Astrocyte of the hippocampus (primary cell): Measurements from ENCODE around the gene CORO1C.

Source experiments
- DNase-seq: peaks from one replicate; pipeline ENCODE4 v3.0.0; 2011; ENCODE audit warnings: low read depth, low spot score

CORO1C gene

DNA sequence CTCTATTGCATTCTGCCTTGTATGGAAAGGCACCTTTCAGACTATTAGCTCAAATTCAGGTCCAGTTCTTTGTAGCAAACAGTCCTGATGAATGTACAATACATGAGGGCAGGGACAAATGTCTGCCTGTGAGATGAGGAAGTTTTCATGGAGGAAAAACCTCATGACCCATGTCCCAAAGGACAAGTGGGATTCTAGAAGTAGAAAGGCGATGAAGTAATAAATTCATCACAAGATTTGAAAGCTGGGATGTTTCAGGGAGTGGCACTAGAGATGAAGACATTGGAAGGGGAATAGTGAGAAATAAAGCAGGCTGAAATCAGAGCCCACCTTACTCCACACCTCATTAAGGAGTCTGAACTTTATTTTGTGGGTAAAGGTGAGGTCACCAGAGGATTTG lies 4.2 kb downstream of the CORO1C start:
- DNase-seq, result no peak

DNA sequence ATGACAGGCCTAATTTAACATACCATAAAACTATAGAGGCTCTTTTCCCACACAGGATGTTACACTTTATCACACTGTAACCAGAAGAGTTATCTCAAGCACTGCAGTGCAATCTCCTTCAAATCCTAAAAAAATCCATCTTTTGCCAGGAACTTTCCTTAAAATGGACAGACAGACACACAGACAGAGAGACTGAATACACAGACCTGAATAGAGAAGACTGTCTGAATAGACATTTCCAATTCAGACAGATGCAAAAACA lies 6.5 kb downstream of the CORO1C start:
- DNase-seq, result no peak

DNA sequence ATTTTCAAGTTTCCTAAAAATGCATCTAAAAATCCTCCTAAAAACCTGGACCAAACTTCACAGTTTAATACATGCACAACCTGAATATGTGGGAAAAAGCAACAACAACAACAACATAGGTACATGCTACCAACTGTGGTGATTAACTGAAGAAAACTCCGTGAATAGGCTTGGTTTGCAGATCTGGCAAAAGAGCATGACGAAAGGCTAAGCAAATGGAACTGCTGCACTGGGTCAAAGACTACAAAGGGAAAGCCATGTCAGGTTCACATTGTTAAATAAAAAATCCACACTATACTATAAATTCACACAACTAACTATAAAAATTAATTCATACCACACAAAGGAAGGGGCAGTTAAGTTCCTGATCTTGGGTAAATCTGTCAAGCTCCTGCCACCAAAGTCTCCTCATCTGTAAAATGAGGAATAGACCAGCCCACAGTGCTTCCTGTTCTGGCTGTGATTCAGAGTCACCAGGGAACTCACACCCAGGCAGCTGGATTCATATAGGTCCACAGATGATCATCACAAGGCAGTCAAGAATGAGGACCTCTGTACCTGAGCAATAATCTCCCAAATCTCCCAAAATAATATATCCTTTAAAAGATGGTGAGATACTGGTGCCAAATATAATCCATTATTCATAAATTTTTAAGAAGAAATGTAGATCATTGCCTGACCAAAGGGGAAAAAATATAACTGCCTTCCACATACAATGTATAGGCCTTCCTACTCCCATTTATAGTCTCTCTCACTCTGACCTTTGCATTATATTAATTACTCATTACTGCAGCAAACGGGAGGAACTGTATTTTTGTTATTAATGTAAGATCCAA lies 7.0 kb downstream of the CORO1C start:
- DNase-seq, result peak; percentile 46

DNA sequence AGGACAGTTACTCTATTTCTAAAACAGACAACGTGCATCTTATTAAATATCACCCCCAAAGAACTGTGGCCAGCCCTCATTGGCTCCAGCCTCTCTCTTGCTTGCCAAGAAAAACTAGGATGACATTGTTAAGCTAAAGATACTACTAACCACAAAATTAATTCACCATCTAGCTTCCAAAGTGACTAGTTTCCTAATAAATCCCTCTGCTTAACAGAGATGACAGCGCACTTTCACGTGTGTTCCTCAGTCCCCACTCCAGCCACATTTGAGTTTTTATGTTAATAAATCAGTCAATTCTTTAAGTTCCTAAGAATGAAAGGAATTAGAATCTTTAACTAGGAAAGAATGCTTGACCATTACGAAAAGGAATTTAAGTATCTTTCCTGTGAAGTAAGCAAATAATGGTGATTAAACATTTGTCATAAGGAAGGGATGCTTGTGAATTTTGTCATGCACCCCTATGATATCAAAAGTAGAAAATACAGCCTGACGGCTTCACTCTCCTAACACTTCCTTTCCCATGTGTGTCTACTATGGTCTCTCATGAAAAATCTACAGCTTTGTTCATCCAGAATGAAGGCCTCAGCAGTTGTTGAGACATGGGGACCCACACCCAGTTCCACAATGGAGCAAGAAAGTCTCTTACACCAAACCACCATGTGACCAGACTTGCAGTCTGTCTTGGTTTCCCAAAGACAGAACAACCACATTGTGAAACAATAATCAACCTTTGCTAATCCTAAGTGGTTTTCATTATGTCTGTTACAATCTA lies 8.1 kb downstream of the CORO1C start:
- peak; percentile 81 for DNase-seq

DNA sequence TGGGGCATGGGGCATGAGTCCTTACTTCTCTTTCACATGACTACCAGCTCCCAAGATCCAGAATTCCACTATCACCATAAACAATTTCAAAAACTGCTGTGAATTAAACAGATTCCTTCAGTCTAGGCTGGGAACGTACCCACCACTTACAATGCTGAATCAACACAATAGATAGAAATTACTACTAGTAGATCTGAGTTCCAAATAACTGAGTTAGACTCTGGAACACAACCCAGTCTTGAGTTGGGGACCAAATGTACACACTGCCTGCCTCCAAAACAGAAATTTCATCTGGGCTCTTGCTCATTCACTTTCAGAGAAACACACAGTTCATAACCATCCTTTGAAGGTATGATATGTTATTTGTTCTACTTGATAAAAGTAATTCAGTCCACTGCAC lies 8.9 kb downstream of the CORO1C start:
- peak; percentile 34 for DNase-seq

DNA sequence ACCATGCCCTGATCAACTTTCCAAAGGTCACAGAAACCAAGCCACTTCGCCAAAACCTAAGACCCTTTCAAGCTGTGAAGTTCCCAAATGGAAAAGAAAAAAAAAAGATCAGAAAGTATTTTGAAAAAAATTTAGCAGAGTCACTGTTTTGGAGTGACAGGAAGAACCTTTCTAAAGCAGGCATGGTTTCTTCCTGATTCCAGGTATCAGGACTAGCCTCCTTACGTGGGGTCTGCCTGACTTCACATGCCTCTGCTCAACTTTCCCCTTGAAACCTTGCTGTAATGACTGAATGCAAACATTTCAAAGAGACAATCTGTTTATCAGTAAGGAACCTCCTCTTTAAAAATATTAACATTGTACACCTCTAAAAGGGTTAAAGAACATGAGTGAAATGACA lies 9.5 kb downstream of the CORO1C start:
- no peak for DNase-seq

DNA sequence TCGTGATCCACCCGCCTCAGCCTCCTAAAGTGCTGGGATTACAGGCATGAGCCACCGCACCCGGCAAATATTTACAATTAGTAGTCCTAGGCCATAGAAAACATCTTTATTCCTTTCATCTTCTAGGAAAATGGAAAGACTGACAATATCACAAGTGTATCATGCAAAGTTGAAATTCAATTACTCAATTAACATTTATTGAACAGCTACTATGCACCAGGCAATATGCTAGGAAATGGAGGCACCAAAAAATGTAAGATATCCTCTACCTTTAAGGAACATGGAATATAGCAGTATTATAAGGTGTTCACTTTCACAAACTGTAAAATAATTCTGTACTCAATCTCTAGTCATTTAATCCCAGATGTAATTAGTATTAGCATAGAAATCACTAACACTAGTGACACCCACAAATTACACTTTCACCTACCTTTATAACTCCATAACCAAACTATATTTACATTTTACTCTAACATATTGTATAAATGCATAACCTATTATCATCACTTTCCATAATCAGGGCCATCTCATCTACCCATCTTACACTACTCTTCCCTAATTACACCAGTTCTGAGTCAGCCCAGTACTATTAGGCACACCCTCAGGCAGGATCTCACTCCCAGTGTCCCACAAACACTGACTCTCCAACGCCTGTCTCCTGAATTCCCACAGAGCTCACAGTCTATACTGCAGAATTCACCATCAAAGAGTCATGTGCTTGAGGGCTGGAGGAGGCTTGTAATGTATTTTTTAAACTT lies 10.4 kb downstream of the CORO1C start:
- peak; percentile 53 for DNase-seq

DNA sequence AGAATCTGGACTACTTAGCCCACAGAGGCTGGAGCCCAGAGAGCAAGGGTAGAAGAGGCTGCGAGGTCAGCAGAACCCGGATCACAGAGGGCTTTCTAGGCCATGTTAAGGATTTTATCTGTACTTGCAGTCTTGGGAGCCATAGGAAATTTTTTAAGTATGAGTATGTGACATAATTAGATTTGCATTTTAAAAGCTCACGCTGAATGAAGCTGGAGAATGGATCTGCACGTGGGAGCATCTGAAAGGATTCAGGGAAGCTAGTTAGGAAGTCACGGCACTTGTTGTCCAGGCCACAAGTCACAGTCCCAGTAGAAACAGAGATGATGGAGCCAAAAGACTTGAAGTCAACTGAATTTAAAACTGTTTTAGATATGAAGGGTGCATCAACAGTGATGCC lies 14.1 kb downstream of the CORO1C start:
- no peak for DNase-seq

DNA sequence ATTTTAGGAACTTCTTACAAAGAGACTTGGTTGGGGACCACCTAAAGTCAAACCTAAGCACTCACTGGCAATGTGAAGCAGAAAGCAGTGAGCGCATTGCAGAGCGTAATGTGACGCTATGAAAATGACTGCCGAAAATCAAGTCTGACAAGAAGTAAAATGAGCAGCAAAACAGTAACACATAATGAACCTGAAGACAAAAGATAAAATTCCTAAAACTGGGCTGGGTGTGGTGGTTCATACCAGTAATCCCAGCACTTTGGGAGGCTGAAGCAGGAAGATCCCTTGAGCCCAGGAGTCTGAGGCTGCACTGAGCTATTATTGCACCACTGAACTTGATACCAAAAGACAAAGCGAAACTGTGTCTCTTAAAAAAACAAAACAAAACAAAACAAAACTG lies 16.5 kb downstream of the CORO1C start:
- no peak for DNase-seq

DNA sequence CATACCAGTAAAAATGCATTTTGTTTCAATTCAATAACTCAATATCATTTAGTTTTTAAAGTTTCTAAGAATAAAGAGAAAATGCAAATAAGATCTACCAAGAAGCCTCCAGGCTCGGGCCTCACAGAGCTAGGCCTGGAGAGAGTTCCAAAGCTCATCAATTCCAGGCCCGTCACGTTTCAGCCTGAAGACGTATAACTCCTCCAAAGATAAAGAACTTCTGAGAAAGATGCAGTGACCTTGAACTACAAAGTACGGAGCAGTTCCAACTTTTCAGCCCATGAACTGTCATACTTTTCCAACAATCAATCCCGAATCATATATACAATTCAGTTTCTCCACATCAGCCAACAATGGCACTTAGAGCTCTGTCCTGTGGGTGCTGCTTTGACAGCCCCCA lies 17.8 kb downstream of the CORO1C start:
- no peak for DNase-seq

DNA sequence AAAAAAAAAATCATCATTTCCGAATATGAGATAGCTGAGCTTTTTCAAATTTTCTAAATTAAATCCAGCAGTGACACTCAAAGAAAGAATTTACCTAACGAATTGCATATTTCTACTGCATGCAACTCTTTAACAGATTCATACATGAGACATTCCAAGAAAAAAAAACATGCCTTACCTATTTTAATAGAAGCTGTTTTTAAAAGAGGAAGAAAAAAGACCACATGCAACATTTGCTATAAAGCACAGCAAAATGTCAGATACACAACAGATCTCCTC lies 18.5 kb downstream of the CORO1C start:
- no peak for DNase-seq

DNA sequence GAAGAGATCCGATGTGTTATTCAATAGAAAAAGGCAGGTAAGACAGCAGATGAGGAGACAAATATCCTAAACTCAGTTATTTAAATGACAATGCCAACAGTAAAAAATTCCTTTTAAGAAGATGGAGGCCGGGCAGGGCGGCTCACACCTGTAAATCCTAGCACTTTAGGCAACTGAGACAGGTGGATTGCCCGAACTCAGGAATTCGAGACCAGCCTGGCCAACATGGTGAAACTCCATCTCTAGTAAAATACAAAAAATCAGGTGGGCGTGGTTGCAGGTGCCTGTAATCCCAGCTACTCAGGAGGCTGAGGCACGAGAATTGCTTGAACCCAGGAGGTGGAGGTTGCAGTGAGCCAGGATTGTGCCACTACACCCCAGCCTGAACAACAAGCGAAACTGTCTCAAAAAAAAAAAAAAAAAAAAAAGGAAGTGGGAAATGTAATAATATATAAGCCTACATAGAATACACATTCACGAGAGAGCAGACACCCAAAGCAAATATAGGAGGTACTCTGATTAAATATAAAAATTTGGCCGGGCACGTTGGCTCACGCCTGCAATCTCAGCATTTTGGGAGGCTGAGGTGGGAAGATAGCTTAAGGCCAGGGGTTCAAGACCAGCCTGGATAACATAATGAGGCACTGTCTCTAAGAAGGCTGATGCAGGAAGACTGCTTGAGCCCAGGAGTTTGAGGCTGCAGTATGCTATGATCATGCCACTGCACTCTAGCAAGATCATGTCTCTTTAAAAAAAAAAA lies 19.0 kb downstream of the CORO1C start:
- DNase-seq, result no peak

DNA sequence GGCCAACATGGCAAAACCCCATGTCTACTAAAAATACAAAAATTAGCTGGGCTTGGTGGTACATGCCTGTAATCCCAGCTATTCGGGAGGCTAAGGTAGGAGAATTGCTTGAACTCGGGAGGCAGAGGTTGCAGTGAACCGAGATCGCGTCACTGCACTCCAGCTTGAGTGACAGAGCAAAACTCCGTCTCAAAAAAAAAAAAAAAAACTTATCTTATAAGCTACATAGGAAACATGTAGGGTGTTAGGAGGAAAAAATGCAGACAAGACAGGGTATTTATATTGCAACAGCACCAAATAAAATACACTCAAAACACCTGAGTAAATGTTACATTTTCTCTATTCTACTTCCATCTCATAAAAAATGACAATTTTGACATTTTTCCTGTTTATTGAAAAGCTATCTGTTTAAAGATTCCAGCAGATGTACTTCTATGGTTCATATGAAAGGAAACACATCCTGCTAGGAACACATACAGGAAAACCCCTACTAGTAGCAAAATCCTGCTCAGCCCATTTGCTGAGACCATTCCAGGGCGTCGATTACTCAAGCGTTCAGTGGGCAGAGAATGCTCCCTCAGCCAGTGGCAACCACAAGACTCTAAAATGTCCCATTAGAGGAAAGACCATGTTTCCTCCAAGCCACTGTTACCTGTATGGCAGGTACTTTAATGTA lies 19.7 kb downstream of the CORO1C start:
- DNase-seq, result no peak

DNA sequence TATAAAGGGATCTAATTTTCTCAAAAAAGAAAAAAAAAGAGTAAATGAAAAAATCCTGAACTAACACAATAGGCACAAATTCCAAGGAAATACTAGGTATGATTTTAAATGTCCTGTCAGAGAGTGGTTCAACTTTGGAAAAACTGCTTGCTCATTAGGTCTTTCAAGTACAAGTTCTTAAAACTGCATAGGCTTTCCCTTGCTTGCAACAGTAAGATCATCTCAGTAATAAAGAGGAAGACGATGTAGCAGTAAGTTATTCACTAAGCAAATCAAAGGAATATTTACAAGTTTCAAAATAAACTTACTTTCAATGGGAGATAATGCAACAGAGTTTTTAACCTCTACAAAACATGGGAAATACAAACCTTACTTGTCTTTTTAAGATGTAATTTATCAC lies 21.6 kb downstream of the CORO1C start:
- no peak for DNase-seq

DNA sequence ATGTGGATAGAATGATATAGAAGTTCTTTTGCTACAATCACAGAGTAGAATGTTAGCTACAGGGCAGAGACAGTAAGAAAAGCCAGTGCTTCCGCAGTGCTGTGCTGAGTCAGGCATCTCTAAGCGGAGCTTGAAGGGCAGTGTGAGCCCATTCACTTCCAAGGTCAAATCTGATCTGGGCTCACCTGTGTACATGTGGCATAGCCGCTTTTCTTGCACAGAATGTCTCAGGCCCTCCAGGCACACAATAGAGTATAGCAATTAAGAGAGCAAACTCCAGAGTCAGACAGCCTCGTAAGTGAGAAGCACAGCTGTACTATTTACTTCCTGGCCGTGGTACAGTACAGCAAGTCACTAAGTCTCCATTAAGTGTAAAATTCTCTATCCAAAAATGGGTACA lies 26.8 kb downstream of the CORO1C start:
- no peak for DNase-seq

DNA sequence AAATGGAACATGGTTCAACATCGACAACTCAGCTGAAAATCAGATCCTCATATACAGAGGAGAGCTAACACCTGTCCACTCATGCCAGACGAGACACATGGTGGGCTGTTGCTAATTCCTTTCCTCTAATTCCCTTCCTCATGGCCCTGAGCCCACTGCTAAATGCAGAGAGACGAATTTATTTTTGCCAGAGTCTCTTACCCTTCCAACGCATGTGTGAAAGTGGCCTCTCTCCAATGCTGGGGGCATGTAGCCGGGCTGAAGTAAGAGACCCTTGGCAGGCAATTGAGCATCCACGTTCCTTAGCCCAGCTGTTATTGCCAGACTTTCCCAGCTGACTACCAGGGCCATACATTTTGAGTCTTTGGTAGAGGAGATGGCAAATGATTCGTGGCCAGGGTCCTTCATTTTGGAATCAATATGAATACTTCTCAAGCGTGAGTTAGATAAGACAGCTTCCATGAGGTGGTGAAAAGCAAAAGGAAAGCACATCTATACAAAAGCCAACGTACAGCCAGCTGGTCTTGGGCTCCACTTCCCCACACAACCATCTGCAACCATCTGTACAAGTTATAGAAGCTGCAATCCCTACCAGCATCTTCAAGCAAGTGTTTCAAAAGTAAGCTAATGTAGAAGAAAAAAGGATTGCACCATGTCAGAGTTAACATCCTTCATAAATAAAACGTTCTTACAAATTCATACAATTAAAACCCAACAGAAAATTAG lies 28.6 kb downstream of the CORO1C start:
- DNase-seq, result no peak

DNA sequence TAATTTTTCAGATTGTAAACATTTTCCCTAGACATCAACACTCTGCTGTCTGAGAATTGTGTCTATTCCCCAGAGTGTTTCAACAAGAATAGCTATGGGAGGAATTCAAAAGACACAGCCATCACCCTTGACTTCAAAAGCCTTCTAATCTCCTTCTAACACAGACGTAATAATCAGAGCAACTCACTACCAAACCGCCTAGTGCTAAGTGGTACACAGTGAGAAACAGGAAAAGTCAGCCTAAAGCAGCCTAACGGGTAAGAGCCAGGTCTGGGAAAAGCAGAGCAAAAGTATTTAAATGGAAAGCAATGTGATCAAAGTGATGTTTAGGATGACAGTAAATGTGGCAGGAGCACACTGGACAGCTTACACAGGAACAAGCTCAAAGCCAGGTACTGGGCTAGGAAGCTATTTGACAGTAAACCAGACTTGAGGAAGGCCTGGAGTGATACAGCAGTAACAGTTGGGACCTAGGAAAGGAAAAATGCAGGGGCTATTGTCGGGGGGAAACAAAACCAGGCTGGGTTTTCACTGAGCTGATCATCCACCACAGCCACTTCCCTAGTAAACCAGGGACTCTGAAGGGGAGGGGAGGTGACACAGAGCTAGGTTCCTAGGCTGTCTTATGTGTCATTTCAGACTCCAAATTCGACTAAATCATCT lies 29.4 kb downstream of the CORO1C start:
- DNase-seq, result peak; percentile 75

DNA sequence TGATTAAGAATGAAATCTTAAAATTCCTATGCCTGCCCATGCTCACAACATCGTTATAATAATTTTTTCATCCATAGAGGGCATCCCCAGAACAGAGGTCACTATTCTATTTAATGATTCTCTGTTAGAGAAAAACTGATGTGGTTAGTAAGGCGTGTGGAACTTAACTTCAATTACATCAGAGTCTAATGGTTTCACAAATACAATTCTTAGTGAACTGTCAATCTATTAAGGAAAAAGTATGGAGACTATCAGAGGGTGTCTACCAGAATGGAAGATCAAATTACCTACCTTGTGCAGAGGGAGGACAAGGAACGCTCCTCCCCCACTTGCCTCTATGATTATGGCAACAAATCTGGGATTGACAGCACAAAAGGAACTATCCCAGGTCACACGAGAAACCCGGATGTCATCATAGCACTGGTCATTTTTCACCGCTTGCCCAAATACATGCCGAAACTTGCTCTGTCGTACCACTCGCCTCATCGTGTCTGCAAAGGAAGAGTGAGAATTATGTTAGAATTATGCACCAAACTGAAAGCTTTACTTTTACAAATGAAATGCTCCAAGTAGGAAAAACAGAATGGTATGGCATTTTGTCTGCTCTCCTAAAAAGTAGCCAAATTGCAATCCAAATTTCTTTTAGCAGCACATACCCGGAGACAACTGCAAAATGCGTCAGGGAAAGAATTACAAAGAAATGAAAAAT lies 30.3 kb downstream of the CORO1C start:
- DNase-seq, result no peak

DNA sequence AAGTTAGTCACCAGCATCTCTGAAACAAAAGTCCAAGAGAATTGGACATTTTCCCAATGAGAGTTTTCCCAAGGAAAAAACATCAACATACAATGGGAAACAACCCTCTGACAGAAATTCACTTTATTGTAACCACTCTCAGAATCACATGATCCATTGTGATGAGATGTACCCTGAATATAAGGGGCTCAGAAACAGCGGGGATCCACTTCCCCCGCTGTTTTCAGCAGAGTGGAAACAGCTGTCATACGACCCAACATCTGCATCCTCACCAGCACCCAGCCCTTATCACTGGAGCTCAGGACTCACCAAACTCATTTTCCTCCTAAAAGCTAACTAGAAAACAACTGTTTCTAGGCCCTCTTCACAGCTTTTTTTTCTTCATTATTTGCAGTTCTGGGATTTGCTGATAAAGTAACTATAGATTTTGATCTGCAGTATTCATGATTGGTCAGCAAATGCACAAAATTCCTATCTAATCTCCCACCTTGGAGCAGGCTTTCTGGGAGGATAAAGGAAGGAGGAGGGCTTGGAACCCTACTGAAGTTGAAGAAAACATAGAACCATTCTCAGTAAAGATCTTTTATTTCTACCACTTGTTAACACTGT lies 31.3 kb downstream of the CORO1C start:
- DNase-seq, result no peak
